HFF-Myc (cell line): ENCODE data around the gene SGTB.
"Not testable (repeated sequence)": the region's sequence is repeated elsewhere in the genome, so short reads cannot be mapped to it uniquely, and the experiment has no call there.

ENCODE experiments used
- DNase-seq: peaks from one replicate; pipeline ENCODE4 v3.0.0-alpha.2; 2011; ENCODE audit warnings: low read depth; ENCODE audit errors: extremely low read depth
- H3K4me3 ChIP-seq: replicated peaks from 2 replicates; pipeline ENCODE4 v1.5.1; 2011; ENCODE audit warnings: low read depth, mild to moderate bottlenecking, control low read depth, low read length
- CTCF ChIP-seq: IDR thresholded peaks from 2 replicates; pipeline ENCODE4 v1.5.1; 2012; ENCODE audit warnings: mild to moderate bottlenecking, low read depth, low read length, control low read depth; ENCODE audit errors: missing control alignments

Gene SGTB

GRCh38 chr5:65702036-65702435 is 19.9 kb downstream of the SGTB start:
- no peak for DNase-seq
- no peak for TF ChIP-seq CTCF
- no peak overlapping the region for H3K4me3 ChIP-seq

GRCh38 chr5:65699338-65699737 is 22.6 kb downstream of the SGTB start:
- no peak for TF ChIP-seq CTCF

GRCh38 chr5:65696892-65697291 is 25.0 kb downstream of the SGTB start:
- H3K4me3 ChIP-seq = no peak overlapping the region
- no peak for DNase-seq
- no peak for TF ChIP-seq CTCF

More at GRCh38 chr5:65699338-65699737, 22.6 kb downstream of the SGTB start:
- H3K4me3 ChIP-seq = no peak overlapping the region
- DNase-seq = no peak

- no peak for DNase-seq
- no peak for TF ChIP-seq CTCF
- H3K4me3 ChIP-seq = no peak overlapping the region
Observed at GRCh38 chr5:65695896-65696295, 26.0 kb downstream of the SGTB start.

GRCh38 chr5:65695162-65695755 is 26.6 kb downstream of the SGTB start:
- DNase-seq = no peak
- no peak for TF ChIP-seq CTCF
- H3K4me3 ChIP-seq = no peak overlapping the region

GRCh38 chr5:65693121-65693520 is 28.8 kb downstream of the SGTB start:
- no peak for DNase-seq
- no peak for TF ChIP-seq CTCF
- no peak overlapping the region for H3K4me3 ChIP-seq

GRCh38 chr5:65682148-65682547 is 39.8 kb downstream of the SGTB start:
- no peak for TF ChIP-seq CTCF
- H3K4me3 ChIP-seq = no peak overlapping the region
- DNase-seq = no peak

- H3K4me3 ChIP-seq, DNase-seq: not testable (repeated sequence)
Observed at GRCh38 chr5:65676056-65676455, 45.9 kb downstream of the SGTB start.
